Body of pancreas (tissue), 4 donors: ENCODE measurements around the gene RCN2. TPM values are rescaled to one million over a fixed set of nuclear protein-coding genes. Genes with fewer than 3 reads are reported as not detected.

Experiments
- ATAC-seq: fragments of 150-250 bp; one replicate; pipeline ENCODE4 v1.9.1; 2016
- DNase-seq, 4 donors: peaks; one replicate each; pipeline ENCODE4 v3.0.0-alpha.2; 2019
- H3K27ac ChIP-seq, 4 donors: fragments of 200-600 bp; sonication (generic); 1 replicate in 3 of 4; 2 replicates in 1 of 4; pipeline versions ENCODE4 v1.5.1 to v1.6.1; 2016 to 2019; ENCODE audit warnings: mild to moderate bottlenecking in 1 of 4, mixed read lengths in 1 of 4, moderate library complexity in 1 of 4
- H3K27me3 ChIP-seq, 2 donors: fragments of 200-600 bp; sonication (generic); one replicate each; pipeline ENCODE4 v1.6.0; 2016; ENCODE audit warnings: mild to moderate bottlenecking in 1 of 2
- H3K36me3 ChIP-seq, 2 donors: fragments of 200-600 bp; sonication (generic); replicated peaks in 1 of 2; 2 replicates each; pipeline ENCODE4 v1.5.1; 2016; ENCODE audit warnings: low read depth in 2 of 2; ENCODE audit not compliant: insufficient read depth in 1 of 2
- H3K4me1 ChIP-seq: fragments of 200-600 bp; sonication (generic); one replicate; pipeline ENCODE4 v1.6.0; 2016
- H3K4me3 ChIP-seq, 2 donors: fragments of 200-600 bp; sonication (generic); 1 replicate in 1 of 2; 2 replicates in 1 of 2; pipeline ENCODE4 v1.5.1; 2016 to 2019
- H3K9me3 ChIP-seq, 3 donors: fragments of 200-600 bp; sonication (generic); 1 replicate in 2 of 3; 2 replicates in 1 of 3; pipeline ENCODE4 v1.5.1; 2016
- CTCF ChIP-seq, 7 experiments: fragments of 450-650 bp in 4 of 7; fragments of 200-600 bp in 3 of 7; sonication (generic) in 3 of 7; IDR thresholded peaks; one replicate each; pipeline ENCODE4 v1.5.1; 2016 to 2019; ENCODE audit warnings: antibody characterized with exemption in 7 of 7
- POLR2A ChIP-seq, 3 donors: fragments of 450-650 bp; IDR thresholded peaks; one replicate each; pipeline ENCODE4 v1.6.1; 2016; ENCODE audit warnings: antibody characterized with exemption in 3 of 3, mild to moderate bottlenecking in 2 of 3
- WGBS, 2 donors: methylation state at CpG; one replicate each; pipeline ENCODE4 v1.1.5; 2017; 5-methylcytosine and 5-hydroxymethylcytosine counted together
- intact Hi-C: fragments of 100-400 bp; cut with DNase I; formaldehyde crosslinking; loops from one replicate; pipeline ENCODE4 v1.15.1; 2023
- total RNA-seq, 2 donors: library from RNA; depleted of rRNA; stranded (reverse); fragments of >200 nt; gene quantifications; one replicate each; pipeline ENCODE4 v1.1.0, GENCODE V29; 2016

The RCN2 gene
- total RNA-seq, 2 donors from 2014 or later, result 22.8 to 25.1 TPM

GRCh38 chr15:76982756-76983155, 51.2 kb downstream of the RCN2 start:
- DNase-seq (no peak), ATAC-seq (no peak)
- Histone ChIP-seq H3K27me3 (no peaks in the 10 kb centered on the region), H3K9me3 (no peaks in the 10 kb centered on the region), H3K27ac (no peak overlapping the region), H3K4me1 (no peaks in the 10 kb centered on the region), H3K36me3 (no peaks in the 10 kb centered on the region), H3K4me3 (no peak overlapping the region)
- TF ChIP-seq CTCF (IDR thresholded peaks at IDR 0.05) (no peak), POLR2A (IDR thresholded peaks at IDR 0.05) (no peak)
- WGBS, 2 donors, result 79 to 80% methylated on average over 3 to 6 of the region's 6 CpGs
- intact Hi-C loops, result no loop called here

GRCh38 chr15:76983590-76984375, 52.2 kb downstream of the RCN2 start:
- DNase-seq (no peak), ATAC-seq (no peak)
- TF ChIP-seq POLR2A (IDR thresholded peaks at IDR 0.05), result no peak
- no peak for TF ChIP-seq CTCF (IDR thresholded peaks at IDR 0.05)
- H3K36me3 ChIP-seq, result no peaks in the 10 kb centered on the region
- peak overlapping the region in 1 of 4 donors; percentile 34 for H3K27ac ChIP-seq
- no peaks in the 10 kb centered on the region for H3K9me3 ChIP-seq
- intact Hi-C loops, result no loop called here
- no peaks in the 10 kb centered on the region for H3K27me3 ChIP-seq
- WGBS, 2 donors, result 64 to 79% methylated on average over 3 to 4 of the region's 4 CpGs
- H3K4me3 ChIP-seq, result no peak overlapping the region
- no peaks in the 10 kb centered on the region for H3K4me1 ChIP-seq

- H3K36me3 ChIP-seq, result no peaks in the 10 kb centered on the region
- peak in 1 of 4 donors; percentile 4 for DNase-seq
- peaks cover 10% of the 10 kb centered on the region for H3K4me1 ChIP-seq
- no peak overlapping the region for H3K27ac ChIP-seq
- WGBS, 2 donors, result 90 to 96% methylated on average over 3 of the region's 3 CpGs
- no peaks in the 10 kb centered on the region for H3K9me3 ChIP-seq
- no peak for ATAC-seq
- no peak overlapping the region for H3K4me3 ChIP-seq
- intact Hi-C loops, result no loop called here
- TF ChIP-seq CTCF (IDR thresholded peaks at IDR 0.05), result no peak
- TF ChIP-seq POLR2A (IDR thresholded peaks at IDR 0.05), result no peak
- no peaks in the 10 kb centered on the region for H3K27me3 ChIP-seq
Observed at GRCh38 chr15:76986743-76987142, 55.2 kb downstream of the RCN2 start.

GRCh38 chr15:76987276-76987675, 55.7 kb downstream of the RCN2 start:
- H3K27me3 ChIP-seq, result no peaks in the 10 kb centered on the region
- peak in 1 of 4 donors; percentile 1 for DNase-seq
- intact Hi-C loops, result no loop called here
- H3K27ac ChIP-seq, result no peak overlapping the region
- no peak for ATAC-seq
- no peak overlapping the region for H3K4me3 ChIP-seq
- 87 to 93% methylated on average over 5 to 6 of the region's 6 CpGs for WGBS, 2 donors
- no peaks in the 10 kb centered on the region for H3K9me3 ChIP-seq
- TF ChIP-seq POLR2A (IDR thresholded peaks at IDR 0.05), result no peak
- TF ChIP-seq CTCF (IDR thresholded peaks at IDR 0.05), result no peak
- H3K4me1 ChIP-seq, result peaks cover 10% of the 10 kb centered on the region
- H3K36me3 ChIP-seq, result no peaks in the 10 kb centered on the region
